HG02870 (cell line): ENCODE measurements around the gene CYP2J2.
"Not testable (repeated sequence)": the region's sequence is repeated elsewhere in the genome, so short reads cannot be mapped to it uniquely, and the experiment has no call there.

Experiments used
- ATAC-seq: cut with Tn5 transposase; IDR thresholded peaks from one replicate; pipeline ENCODE4 v1.9.1; 2021; ENCODE audit warnings: mild to moderate bottlenecking, moderate library complexity; ENCODE audit not compliant: unreplicated experiment

Gene CYP2J2

DNA sequence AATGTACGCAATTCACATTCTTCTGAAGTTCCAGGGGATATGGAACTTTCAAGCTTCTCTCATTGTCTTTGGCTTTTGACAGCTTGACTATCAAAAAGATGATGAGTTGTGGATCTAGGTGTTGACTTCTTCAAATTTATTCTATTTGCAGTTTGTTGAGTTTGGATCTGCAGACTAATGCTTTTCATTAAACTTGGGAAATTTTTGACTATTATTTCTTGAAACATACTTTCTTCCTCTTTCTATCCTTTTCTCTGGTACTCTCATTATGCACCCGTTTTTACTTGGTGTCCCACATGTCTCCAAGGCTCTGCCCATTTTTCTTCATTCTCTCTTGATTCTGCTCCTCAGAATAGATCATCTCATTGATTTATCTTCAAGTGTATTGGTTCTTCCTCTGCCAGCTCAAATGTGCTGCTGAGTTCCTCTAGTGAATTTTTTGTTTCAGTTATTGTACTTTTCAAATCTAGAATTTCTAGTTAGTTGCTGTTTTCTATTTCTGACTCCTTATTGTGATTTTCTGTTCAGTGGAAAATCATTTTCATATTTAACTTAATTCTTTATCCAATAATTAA is 49.4 kb downstream of the CYP2J2 start:
- ATAC-seq, result no peak

GRCh38 chr1:59871746-59872145 is 54.8 kb downstream of the CYP2J2 start:
- ATAC-seq, result no peak

DNA sequence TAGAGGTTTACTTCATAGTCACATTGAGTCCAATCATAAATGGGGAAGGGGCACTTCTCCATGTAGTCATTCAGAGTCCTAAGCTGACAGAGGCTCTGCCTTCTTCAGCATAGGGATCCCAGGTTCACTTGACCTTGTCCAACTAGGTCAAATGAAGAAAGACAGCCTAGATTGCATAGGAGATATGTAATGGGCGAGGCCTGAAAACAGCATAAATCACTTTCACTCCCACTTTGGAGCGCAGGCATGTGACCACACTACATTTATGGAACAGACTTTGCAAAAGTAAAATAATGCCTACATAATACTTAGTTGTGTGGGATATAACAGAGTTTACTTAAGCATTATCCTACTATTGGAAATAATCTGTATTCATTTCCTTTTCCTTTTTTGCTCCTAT is 60.1 kb downstream of the CYP2J2 start:
- ATAC-seq, result no peak

DNA sequence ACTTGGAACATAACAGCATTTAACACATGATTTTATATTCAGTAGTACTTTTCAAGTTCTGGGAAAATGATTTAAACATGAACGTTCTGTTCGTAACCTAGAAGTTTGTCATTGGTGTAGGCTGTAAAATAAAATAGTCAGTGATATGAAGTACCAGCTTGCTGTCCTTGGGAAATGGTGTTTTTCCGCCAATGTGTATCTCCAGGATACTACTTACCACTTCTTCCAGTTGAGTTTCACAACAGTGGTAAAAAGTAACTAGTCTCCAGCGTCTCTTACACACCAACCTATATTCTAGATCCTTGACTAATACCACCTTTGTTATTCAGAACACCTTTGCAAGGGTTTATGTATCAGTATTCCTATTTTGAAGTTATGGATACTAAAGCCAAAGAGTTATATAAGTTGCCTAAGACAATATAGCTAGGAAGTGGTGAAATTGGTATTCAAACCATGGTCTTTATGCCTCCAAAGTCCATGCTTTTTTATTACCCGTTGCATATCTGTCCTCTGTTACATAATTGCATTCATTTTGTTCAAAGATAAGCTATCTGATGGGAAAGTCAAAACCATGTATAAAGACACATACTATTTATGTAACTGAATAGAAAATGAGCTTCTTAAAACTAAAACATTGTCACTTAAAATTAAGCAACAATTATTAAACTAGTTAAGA is 68.8 kb downstream of the CYP2J2 start:
- ATAC-seq, result no peak

DNA sequence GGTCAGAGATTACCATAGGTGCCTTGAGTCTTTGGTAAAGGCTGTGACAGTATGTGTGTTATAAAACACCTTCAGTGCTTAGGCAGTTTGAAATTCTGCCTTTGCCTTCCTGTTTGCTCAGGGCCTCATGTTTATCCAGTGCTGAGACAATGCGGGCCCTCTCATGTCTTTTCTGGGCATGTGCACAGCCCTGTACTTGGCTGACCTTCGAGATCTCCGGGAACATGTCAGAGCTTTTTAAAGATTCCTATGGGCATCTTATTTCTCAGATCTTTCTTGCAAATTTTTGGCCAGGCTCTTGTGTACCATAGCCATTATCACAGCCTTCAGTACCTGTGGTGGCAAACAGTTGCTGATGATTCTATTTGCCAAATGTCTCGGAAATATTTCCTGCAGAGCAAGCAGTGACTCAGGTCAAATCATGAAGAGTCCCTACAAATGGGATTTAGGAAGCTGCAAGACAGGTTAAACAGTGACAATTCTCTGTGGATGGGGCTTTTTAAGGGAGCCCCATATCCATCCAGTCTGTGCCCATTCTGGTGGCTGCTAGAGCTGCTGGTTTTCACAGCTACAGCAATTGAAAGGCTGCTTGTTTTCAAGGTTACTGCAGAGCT is 69.7 kb downstream of the CYP2J2 start:
- ATAC-seq, result no peak

- not testable (repeated sequence) for ATAC-seq
Observed at GRCh38 chr1:59855297-59855696, 71.3 kb downstream of the CYP2J2 start.

DNA sequence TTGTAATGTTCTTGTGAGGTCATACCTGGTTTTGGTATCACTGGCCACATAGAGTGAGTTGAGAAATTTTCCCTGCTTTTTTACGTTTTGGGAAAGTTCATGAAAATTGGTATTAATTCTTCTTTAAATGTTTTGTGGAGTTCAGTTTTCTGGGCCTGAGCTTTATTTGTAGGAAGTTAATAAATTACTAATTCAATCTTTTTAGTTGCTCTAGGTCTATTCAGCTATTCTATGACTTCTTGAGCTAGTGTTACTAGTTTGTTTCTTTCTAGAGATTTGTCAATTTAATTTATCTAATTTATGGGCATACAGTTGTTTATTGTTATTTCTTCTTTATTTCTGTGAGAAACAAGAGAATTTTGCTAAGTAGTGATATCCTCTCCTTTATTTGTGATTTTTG is 74.5 kb downstream of the CYP2J2 start:
- no peak for ATAC-seq

DNA sequence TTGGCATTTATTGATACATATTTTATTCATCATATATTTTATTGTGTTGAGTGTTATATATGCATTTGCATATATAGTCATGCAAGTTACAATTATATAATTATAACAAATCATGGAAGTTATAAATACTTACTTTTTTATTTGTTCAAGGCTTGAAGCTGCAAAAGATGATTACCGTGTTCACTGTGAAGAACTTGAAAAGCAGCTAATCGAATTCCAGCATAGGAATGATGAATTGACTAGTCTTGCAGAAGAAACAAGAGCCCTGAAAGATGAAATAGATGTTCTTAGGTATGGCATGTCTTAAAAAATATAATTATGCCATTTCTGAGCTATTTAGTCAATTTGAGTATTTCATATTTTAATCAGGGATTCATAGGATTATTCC is 79.7 kb downstream of the CYP2J2 start:
- no peak for ATAC-seq

DNA sequence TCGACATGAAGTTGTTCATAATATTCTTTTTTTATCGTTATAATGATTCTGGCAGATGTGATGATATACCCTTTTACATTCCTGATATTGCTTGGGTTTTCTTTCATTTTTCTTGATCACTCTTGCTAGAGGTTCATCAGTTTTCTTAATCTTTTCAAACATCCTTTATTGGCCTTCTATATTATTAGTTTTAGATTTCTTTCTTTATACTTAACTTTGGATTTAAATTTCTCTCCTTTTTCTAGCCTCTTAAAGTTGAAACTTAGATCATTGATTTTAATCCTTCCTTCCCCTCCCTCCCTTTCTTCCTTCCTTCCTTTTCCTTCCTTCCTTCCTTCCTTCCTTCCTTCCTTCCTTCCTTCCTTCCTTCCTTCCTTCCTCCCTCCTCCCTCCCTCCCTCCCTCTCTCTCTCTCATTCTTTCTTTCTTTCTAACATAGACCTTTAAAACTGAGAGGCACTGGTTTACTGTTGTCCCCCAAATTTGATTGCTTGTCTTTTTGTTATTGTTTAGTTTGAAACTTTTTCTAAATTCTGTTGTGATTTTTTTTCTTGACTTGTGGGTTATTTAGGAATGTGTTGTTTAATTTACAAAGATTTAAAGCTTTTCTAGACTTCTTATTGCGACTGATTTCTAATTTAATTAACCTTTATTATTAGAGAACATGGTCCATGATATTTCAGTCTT is 80.2 kb downstream of the CYP2J2 start:
- ATAC-seq, result no peak

DNA sequence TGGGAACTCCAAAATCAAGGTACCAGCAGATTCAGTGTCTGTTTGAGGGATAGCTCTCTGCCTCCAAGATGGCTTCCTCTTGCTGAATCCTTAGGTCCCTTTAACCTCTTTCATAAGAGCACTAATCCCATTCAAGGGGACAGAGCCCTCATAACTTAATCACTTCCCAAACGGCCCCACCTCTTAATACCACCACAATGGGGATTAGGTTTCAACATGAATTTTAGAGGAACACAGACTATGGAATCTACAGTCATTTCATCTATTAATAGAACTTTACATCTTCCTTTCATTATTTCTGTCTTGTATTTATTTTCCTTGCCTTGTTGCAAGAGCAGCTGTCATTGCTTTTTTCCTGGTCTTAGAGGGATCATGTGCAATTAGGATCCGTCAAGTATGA is 81.5 kb downstream of the CYP2J2 start:
- no peak for ATAC-seq
